ENCODE measurements around the gene BAX.

- no peak for TF ChIP-seq MYC (IDR thresholded peaks at IDR 0.05; ENCODE audit: borderline replicate concordance, low read length)
- TF ChIP-seq CTCF (IDR thresholded peaks at IDR 0.05): no peak
- TF ChIP-seq RFX5 (IDR thresholded peaks at IDR 0.05): no peak
- no peak for TF ChIP-seq NPAS2 (CRISPR knock-in tag; IDR thresholded peaks at IDR 0.05; ENCODE audit: borderline replicate concordance)
- no peak for TF ChIP-seq CHD2 (IDR thresholded peaks at IDR 0.05; ENCODE audit: low read length, partially characterized antibody)
- no peak for TF ChIP-seq POLR2AphosphoS2 (conservative IDR thresholded peaks at IDR 0.05; ENCODE audit: low read length)
- TF ChIP-seq CEBPB (IDR thresholded peaks at IDR 0.05): no peak
- TF ChIP-seq EP300 (IDR thresholded peaks at IDR 0.05): no peak
- no peak for TF ChIP-seq MAX (IDR thresholded peaks at IDR 0.05)
- TF ChIP-seq KDM5A (IDR thresholded peaks at IDR 0.05): no peak
- no peak for TF ChIP-seq MAFK (IDR thresholded peaks at IDR 0.05; ENCODE audit: partially characterized antibody)
Measured at GRCh38 chr19:48922548-48923490, 31.9 kb upstream of the BAX start.
